Measurements from ENCODE around the gene GLT8D1. TPM values are rescaled to one million over a fixed set of nuclear protein-coding genes. Genes with fewer than 3 reads are reported as not detected.

The GLT8D1 gene
- polyA plus RNA-seq, 3 donors, result 123 to 142 (median 127) TPM

GRCh38 chr3:52721002-52721729 lies 15.6 kb upstream of the GLT8D1 start:
- no peak for DNase-seq (ENCODE audit: extremely low read depth in 1 of 11, low read depth in 9 of 11, low spot score in 4 of 11)

DNA sequence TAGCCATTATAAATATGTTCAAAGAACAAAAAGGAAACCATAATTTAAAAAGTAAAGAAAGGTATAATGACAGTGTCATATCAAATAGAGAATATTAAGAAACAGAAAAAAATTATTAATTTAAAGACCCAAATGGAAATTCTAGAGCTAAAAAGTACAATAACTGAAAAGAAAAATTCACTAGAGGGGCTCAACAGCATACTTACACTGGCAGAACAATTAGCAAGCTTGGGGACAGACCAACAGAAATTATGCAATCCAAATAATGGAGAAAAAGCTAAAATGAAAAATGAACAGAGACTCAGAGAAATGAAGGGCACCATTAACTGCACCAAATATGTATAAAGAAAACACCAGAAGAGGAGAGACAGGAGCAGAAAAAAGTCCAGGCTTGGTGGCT lies 14.0 kb upstream of the GLT8D1 start:
- DNase-seq (ENCODE audit: extremely low read depth in 1 of 11, low read depth in 9 of 11, low spot score in 4 of 11), result no peak

DNA sequence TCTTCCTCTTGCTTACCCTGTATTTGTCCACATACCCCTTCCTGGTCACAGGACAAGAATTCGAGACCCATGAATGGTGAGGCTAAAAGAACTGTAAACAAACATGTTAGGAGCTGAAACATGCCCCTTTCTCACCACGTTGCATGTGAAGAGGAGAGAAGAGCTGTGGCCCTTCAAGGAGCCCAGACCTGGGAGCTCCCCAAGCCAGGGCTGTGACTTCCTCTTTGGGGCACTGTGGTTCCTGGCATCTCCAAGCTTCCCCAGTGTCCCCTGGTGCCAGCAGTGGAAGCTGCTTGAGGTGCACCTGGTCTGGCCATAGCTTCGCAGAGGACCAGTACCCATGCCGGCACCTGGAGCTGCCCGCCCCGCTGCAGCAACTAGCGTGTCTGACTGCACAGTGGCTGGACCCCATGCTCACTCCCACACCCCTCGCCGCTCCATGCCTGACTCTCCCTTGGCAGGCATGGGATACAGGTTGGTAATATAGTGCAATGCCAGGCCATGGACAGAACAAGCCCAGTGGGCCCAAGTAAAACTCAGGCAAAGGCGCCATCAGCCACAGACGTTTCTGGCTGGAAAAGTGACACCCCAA lies 10.2 kb upstream of the GLT8D1 start:
- DNase-seq (ENCODE audit: extremely low read depth in 1 of 11, low read depth in 9 of 11, low spot score in 4 of 11), result no peak

GRCh38 chr3:52714335-52715302 lies 9.0 kb upstream of the GLT8D1 start:
- peak in 1 of 11 donors; percentile 16 for DNase-seq (ENCODE audit: extremely low read depth in 1 of 11, low read depth in 9 of 11, low spot score in 4 of 11)

GRCh38 chr3:52712291-52713212 lies 7.0 kb upstream of the GLT8D1 start:
- DNase-seq (ENCODE audit: extremely low read depth in 1 of 11, low read depth in 9 of 11, low spot score in 4 of 11), result no peak

GRCh38 chr3:52710512-52710911 lies 4.9 kb upstream of the GLT8D1 start:
- no peak for DNase-seq (ENCODE audit: extremely low read depth in 1 of 11, low read depth in 9 of 11, low spot score in 4 of 11)

- no peak for DNase-seq (ENCODE audit: extremely low read depth in 1 of 11, low read depth in 9 of 11, low spot score in 4 of 11)
Measured at GRCh38 chr3:52707585-52707984, 2.0 kb upstream of the GLT8D1 start.

- DNase-seq (ENCODE audit: extremely low read depth in 1 of 11, low read depth in 9 of 11, low spot score in 4 of 11), result no peak
Measured at GRCh38 chr3:52705438-52705687, 228 bp downstream of the GLT8D1 start.

GRCh38 chr3:52704611-52705437 lies 767 bp downstream of the GLT8D1 start:
- DNase-seq (ENCODE audit: extremely low read depth in 1 of 11, low read depth in 9 of 11, low spot score in 4 of 11), result peak in 1 of 11 donors; percentile 10

DNA sequence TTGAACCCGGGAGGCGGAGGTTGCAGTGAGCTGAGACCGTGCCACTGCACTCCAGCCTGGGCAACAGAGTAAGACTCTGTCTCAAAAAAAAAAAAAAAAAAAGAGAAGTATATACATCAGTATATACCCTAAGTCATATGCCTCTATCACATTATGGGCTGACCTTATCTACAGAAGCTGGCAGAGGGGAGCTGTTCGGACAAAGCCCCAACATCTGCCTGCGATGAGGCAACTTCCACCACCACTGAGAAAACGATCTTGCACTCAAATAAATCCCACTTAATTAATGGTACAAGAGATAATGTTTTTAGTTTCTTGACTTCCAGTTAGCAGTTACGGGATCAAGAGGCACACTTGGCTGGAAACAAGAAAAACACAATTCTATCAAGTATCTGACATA lies 2.2 kb downstream of the GLT8D1 start:
- DNase-seq (ENCODE audit: extremely low read depth in 1 of 11, low read depth in 9 of 11, low spot score in 4 of 11), result no peak

DNA sequence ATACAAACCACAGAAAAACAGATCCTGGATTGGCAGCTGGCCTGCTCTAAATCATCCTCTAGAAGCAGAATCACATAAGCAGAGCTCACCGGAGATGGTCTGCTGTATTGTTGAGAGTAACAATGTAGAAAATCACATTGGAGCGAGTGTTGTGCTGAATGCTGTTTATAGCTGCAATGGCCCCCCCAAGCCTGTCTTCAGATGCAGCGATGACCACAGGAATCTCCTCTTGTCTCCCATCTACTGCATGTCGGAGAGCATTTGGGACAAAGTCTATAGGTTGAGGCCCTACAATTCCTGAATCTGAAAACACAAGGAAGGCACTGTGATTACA lies 8.0 kb downstream of the GLT8D1 start:
- DNase-seq (ENCODE audit: extremely low read depth in 1 of 11, low read depth in 9 of 11, low spot score in 4 of 11), result no peak

GRCh38 chr3:52696830-52697631 lies 8.6 kb downstream of the GLT8D1 start:
- DNase-seq (ENCODE audit: extremely low read depth in 1 of 11, low read depth in 9 of 11, low spot score in 4 of 11), result no peak

GRCh38 chr3:52695798-52696671 lies 9.6 kb downstream of the GLT8D1 start:
- no peak for DNase-seq (ENCODE audit: extremely low read depth in 1 of 11, low read depth in 9 of 11, low spot score in 4 of 11)

DNA sequence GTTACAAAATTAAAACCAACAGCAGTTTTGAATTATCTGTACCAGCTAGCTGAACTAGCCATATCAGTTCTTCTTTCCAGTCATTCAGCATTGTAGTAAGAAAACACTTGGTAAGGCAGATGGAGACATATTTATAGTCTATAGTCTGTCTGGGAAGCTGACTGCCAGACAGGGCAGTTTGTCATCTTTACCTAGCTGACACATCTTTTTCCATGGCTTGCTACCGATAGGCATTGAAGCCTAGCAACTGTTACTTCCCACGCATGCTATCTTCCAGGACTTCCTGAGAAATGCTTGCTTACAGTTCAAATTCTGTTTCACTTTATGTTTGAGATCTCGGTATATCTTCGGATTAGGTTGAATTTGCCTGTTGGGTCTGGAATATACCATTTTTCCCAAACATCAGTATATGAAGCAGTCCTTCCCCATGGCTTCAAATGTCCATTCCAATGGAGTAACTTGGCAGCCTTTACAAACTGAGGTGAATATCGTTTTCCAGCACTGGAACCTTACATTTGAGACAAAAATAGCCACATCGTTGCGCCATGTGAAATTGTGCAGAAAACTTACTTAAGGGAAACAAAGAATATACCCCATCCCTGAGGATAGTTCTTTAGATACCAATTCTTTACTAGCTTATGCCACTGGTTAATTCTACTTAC lies 10.9 kb downstream of the GLT8D1 start:
- no peak for DNase-seq (ENCODE audit: extremely low read depth in 1 of 11, low read depth in 9 of 11, low spot score in 4 of 11)

GRCh38 chr3:52693071-52693470 lies 12.5 kb downstream of the GLT8D1 start:
- no peak for DNase-seq (ENCODE audit: extremely low read depth in 1 of 11, low read depth in 9 of 11, low spot score in 4 of 11)

DNA sequence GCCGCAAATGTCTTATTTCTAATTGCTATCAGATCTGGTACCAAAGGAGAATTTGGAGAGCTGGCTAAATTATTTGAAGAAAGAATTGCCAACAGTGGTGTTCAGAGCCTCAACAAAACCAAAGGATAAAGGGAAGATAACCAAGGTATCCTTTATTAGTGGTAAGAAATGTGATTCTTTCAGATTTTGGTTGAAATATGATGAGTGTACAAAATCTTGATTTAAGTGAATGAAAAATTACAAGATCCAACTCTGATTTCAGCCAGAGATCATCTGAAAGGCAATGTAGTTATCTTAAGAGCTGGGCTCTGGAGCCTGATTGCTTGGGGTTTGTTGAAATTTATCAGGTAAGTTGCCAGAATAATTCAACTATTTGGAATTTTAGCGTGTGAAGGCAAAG lies 15.0 kb downstream of the GLT8D1 start:
- no peak for DNase-seq (ENCODE audit: extremely low read depth in 1 of 11, low read depth in 9 of 11, low spot score in 4 of 11)
